Upper lobe of left lung (tissue), 6 donors: ENCODE measurements around the gene GOLGA6D. TPM values are rescaled to one million over a fixed set of nuclear protein-coding genes. Genes with fewer than 3 reads are reported as not detected.
"Not testable (repeated sequence)": the region's sequence is repeated elsewhere in the genome, so short reads cannot be mapped to it uniquely, and the experiment has no call there.

ENCODE experiments used
- ATAC-seq, 2 donors: fragments of 200-7000 bp; cut with Tn5 transposase; one replicate each; pipeline ENCODE4 v1.9.1; 2022; ENCODE audit warnings: mild to moderate bottlenecking in 2 of 2, moderate library complexity in 2 of 2; ENCODE audit not compliant: low FRiP score in 2 of 2
- DNase-seq, 2 donors: peaks; one replicate each; pipeline ENCODE4 v3.0.0-alpha.2; 2019 to 2020
- H3K27ac ChIP-seq, 4 donors: fragments of 200-600 bp; sonication (generic); one replicate each; pipeline ENCODE4 v1.5.1; 2016 to 2019
- H3K27me3 ChIP-seq, 4 donors: fragments of 200-600 bp; sonication (generic); one replicate each; pipeline ENCODE4 v1.5.1; 2017 to 2019
- H3K36me3 ChIP-seq, 4 donors: fragments of 200-600 bp; sonication (generic); one replicate each; pipeline ENCODE4 v1.5.1; 2016 to 2019
- H3K4me1 ChIP-seq, 4 donors: fragments of 200-600 bp; sonication (generic); one replicate each; pipeline ENCODE4 v1.5.1; 2018 to 2019
- H3K4me3 ChIP-seq, 4 donors: fragments of 200-600 bp; sonication (generic); one replicate each; pipeline ENCODE4 v1.5.1; 2017 to 2019; ENCODE audit warnings: mild to moderate bottlenecking in 2 of 4, moderate library complexity in 1 of 4
- H3K9me3 ChIP-seq, 4 donors: fragments of 200-600 bp; sonication (generic); one replicate each; pipeline ENCODE4 v1.5.1; 2018 to 2019
- EP300 ChIP-seq, 4 donors: sonication (generic); formaldehyde crosslinking; IDR thresholded peaks; one replicate each; pipeline ENCODE4 v1.5.1; 2017; ENCODE audit warnings: antibody characterized with exemption in 4 of 4, control low read depth in 2 of 4
- POLR2A ChIP-seq, 4 donors: fragments of 450-650 bp; IDR thresholded peaks; one replicate each; pipeline ENCODE4 v1.5.1; 2016 to 2017; ENCODE audit warnings: antibody characterized with exemption in 4 of 4, mild to moderate bottlenecking in 2 of 4
- POLR2AphosphoS5 ChIP-seq, 2 donors: sonication (generic); formaldehyde crosslinking; IDR thresholded peaks; one replicate each; pipeline ENCODE4 v1.5.1; 2017; ENCODE audit warnings: antibody characterized with exemption in 2 of 2
- WGBS, 2 donors: methylation state at CpG; one replicate each; pipeline ENCODE4 v1.1.5; 2017 to 2018; 5-methylcytosine and 5-hydroxymethylcytosine counted together
- total RNA-seq, 6 donors: library from RNA; depleted of rRNA in 4 of 6; stranded (reverse); fragments of >200 nt in 4 of 6; gene quantifications; one replicate each; pipeline versions ENCODE4 v1.1.0 to v1.2.1, GENCODE V29; 2016 to 2021
- TF ChIP-seq, protein P1 (sequence below), 6 experiments: fragments of 450-650 bp in 4 of 6; fragments of 200-600 bp in 2 of 6; sonication (generic) in 2 of 6; IDR thresholded peaks; one replicate each; pipeline ENCODE4 v1.5.1; 2016 to 2019; ENCODE audit warnings: antibody characterized with exemption in 6 of 6
- donor health status: DM: no; HTN: no; CAD: no; lungs with moderate emphysema.
- donor health status: DM: no; HTN: yes; CAD: no; lungs with severe emphysema.

GOLGA6D gene
- total RNA-seq, 6 donors from 2014 or later = 0.07 to 0.15 TPM; not detected in 4

DNA sequence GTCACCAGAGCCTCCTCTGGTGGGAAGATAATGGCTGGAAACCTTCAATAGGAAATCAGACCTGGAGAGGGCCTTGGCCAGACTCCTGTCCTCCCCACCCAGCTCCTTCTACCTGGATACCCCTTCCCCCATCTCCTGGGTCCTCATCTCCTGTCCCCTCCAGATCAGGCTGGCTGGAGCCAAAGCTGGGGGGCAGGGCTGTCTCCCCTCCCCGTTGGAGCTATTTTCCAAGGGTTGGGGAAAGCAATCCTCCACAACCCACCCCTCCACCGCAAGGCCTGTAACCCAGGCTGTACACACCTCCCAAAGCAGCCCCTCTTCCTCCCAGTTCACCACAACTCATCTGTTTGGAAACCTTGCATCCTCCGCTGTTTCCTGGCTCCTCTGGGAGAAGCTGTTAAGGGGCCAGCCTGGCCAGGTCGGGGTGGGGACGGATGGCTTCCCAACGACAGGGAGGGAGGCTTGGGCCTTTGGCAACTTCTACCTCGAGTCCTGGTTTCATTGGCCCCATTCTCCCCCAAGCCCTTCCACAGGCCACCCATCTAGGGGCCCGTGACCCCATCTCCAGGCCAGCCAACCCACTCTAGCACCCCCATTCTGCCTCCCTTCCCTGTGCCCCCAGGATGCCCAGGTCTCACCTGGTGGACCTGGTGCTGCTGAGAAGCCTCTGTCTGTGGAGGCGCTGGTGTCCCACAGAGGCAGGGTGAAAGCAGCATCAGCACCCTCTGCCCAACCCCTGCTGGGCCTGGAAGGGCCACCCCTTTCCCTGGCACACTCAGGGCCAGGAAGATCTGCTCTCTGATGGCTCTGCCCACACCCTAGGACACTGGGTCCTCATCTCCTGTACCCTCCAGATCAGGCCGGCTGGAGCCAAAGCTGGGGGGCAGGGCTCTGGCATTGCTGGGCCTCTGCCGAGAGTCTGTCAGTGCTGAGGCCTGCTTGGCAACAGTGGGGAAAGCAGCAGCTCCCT lies 46.6 kb upstream of the GOLGA6D start:
- Histone ChIP-seq H3K27ac (no peak overlapping the region), H3K36me3 (no peaks in the 10 kb centered on the region), H3K9me3 (no peaks in the 10 kb centered on the region), H3K4me1 (no peaks in the 10 kb centered on the region), H3K4me3 (no peak overlapping the region), H3K27me3 (no peaks in the 10 kb centered on the region)
- TF ChIP-seq POLR2AphosphoS5 (IDR thresholded peaks at IDR 0.05) = no peak
- TF ChIP-seq EP300 (IDR thresholded peaks at IDR 0.05) = no peak
- TF ChIP-seq, protein P1, sequence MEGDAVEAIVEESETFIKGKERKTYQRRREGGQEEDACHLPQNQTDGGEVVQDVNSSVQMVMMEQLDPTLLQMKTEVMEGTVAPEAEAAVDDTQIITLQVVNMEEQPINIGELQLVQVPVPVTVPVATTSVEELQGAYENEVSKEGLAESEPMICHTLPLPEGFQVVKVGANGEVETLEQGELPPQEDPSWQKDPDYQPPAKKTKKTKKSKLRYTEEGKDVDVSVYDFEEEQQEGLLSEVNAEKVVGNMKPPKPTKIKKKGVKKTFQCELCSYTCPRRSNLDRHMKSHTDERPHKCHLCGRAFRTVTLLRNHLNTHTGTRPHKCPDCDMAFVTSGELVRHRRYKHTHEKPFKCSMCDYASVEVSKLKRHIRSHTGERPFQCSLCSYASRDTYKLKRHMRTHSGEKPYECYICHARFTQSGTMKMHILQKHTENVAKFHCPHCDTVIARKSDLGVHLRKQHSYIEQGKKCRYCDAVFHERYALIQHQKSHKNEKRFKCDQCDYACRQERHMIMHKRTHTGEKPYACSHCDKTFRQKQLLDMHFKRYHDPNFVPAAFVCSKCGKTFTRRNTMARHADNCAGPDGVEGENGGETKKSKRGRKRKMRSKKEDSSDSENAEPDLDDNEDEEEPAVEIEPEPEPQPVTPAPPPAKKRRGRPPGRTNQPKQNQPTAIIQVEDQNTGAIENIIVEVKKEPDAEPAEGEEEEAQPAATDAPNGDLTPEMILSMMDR (IDR thresholded peaks at IDR 0.05) = no peak
- TF ChIP-seq POLR2A (IDR thresholded peaks at IDR 0.05) = no peak
- no peak for DNase-seq
- no peak for ATAC-seq
- WGBS, 2 donors = 86 to 90% methylated on average over 3 to 11 of the region's 11 CpGs

DNA sequence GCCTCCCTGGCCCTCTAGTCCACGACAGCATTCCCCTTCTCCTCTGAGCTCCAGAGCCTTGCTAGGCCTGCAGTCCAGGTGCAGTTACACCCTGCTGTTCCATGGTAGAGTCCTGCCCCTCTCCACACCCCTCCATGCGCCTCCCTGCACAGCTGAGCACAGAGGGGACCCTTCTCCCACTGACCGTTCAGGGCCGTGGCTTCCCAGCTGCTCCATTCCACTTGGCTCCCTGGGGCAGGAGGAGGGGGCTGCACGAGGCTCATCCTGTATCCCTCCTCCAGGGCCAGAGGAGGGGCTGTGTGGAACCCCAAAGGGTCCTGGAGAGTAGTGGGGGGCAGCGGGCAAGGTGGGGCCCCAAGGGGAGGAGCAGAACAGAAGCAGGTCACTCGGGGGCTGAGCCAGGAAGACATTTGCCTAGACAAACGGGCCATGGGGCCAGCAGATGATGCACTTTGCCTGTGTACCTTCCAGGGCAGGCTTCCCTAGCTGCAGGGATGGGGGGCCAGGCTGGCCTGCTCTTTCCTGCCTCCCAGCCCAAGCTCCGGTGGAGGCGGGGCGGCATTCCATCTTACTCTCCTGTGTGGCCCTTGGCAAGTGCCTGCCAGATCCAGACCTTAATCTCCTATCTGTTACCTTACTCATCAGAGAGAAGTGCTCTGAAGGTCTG lies 45.2 kb upstream of the GOLGA6D start:
- DNase-seq (no peak), ATAC-seq (no peak)
- Histone ChIP-seq H3K27me3 (no peaks in the 10 kb centered on the region), H3K27ac (no peak overlapping the region), H3K4me1 (no peaks in the 10 kb centered on the region), H3K9me3 (no peaks in the 10 kb centered on the region), H3K36me3 (no peaks in the 10 kb centered on the region), H3K4me3 (no peak overlapping the region)
- WGBS, 2 donors = 71 to 80% methylated on average over 11 of the region's 11 CpGs
- no peak for TF ChIP-seq POLR2AphosphoS5 (IDR thresholded peaks at IDR 0.05)
- no peak for TF ChIP-seq EP300 (IDR thresholded peaks at IDR 0.05)
- TF ChIP-seq POLR2A (IDR thresholded peaks at IDR 0.05) = no peak
- TF ChIP-seq, protein P1 (IDR thresholded peaks at IDR 0.05) = no peak

DNA sequence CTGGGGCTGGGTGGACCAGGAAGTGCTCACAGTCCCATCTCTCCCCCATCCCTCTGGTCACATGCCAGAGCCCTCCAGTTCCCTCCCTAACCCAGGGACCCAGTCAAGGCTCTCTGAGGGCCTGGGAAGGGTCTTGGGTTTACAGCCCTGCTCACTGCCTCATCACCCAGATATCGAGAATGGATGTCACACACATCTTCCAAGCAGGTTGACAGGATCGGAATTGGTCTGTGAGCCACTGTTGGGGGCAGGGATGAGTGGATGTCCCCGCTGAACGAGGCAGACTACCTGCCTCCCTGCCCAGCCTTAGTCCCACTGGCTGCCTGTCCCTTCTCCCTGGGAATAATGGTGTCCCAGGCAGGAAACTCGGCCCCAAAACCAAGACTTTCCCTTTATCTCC lies 44.5 kb upstream of the GOLGA6D start:
- DNase-seq (no peak), ATAC-seq (no peak)
- no peaks in the 10 kb centered on the region for H3K4me1 ChIP-seq
- H3K9me3 ChIP-seq = no peaks in the 10 kb centered on the region
- H3K4me3 ChIP-seq = no peak overlapping the region
- H3K27me3 ChIP-seq = no peaks in the 10 kb centered on the region
- WGBS, 2 donors = 36 to 91% methylated on average over 1 to 5 of the region's 5 CpGs
- TF ChIP-seq EP300 (IDR thresholded peaks at IDR 0.05) = no peak
- TF ChIP-seq POLR2A (IDR thresholded peaks at IDR 0.05) = no peak
- TF ChIP-seq POLR2AphosphoS5 (IDR thresholded peaks at IDR 0.05) = no peak
- TF ChIP-seq, protein P1 (IDR thresholded peaks at IDR 0.05) = no peak
- H3K27ac ChIP-seq = no peak overlapping the region
- H3K36me3 ChIP-seq = no peaks in the 10 kb centered on the region

DNA sequence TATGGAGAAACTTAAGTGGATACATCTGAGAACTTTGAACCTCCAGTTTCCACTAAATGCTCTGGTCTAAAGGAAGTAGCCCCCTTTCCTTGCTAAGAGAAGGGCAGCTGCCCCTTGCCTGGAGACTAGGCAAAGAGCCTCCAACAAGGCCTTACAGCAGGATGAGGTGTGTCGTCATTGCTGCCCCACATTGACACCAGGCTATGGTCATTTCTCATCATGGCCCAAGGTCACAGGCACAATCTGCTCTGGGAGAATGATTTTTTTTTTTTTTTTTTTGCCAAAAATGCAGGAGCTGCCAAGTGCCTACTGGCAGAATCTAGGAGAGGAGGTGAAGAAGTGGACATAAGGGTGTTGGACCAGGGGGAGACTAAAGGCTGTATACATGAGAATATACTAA lies 36.9 kb upstream of the GOLGA6D start:
- H3K9me3 ChIP-seq, H3K27me3 ChIP-seq, H3K4me3 ChIP-seq, H3K4me1 ChIP-seq, DNase-seq, ATAC-seq, H3K27ac ChIP-seq, H3K36me3 ChIP-seq: not testable (repeated sequence)
- 88 to 96% methylated on average over 1 of the region's 1 CpG for WGBS, 2 donors

DNA sequence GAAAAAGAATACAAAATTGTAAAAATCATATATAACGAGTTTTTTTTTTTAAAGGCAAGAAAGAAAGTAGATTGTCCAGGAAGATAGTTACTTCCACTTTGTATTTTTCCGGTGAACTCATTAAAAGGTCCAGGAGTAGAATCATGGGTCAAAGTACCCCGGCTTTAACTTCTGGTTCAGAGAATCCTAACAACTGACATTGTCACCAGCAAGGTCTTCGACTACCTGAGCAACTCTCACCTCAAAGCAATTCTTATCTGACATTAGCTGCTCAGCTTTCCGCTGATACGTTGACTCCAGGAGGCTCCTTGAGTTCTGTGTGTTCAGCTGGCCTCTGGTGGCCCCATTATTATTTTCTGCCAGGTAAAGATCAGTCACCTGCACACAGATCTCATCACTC lies 33.6 kb upstream of the GOLGA6D start:
- H3K27me3 ChIP-seq, H3K9me3 ChIP-seq, H3K36me3 ChIP-seq, H3K4me1 ChIP-seq, DNase-seq, H3K27ac ChIP-seq, ATAC-seq, H3K4me3 ChIP-seq: not testable (repeated sequence)
- 54 to 66% methylated on average over 6 of the region's 6 CpGs for WGBS, 2 donors
